HEK293 (cell line): ENCODE measurements around the gene IGFL1.

Experiments used
- BCL11B ChIP-seq: fragments of 450-650 bp; formaldehyde crosslinking; IDR thresholded peaks from 2 replicates; pipeline ENCODE4 v1.5.1; 2016; ENCODE audit warnings: low read depth, missing biosample characterization, missing genetic modification characterization
- GLIS2 ChIP-seq: fragments of 450-650 bp; formaldehyde crosslinking; IDR thresholded peaks from 2 replicates; pipeline ENCODE4 v1.5.1; 2016; ENCODE audit warnings: missing biosample characterization, missing genetic modification characterization
- KLF10 ChIP-seq: fragments of 450-650 bp; IDR thresholded peaks from 2 replicates; pipeline ENCODE4 v1.5.1; 2018; ENCODE audit warnings: missing biosample characterization, mild to moderate bottlenecking, missing genetic modification characterization
- SALL2 ChIP-seq: fragments of 450-650 bp; formaldehyde crosslinking; IDR thresholded peaks from 2 replicates; pipeline ENCODE4 v1.5.0; 2017; ENCODE audit warnings: missing biosample characterization, mild to moderate bottlenecking, missing genetic modification characterization, borderline replicate concordance
- SP2 ChIP-seq: fragments of 450-650 bp; formaldehyde crosslinking; IDR thresholded peaks from 2 replicates; pipeline ENCODE4 v1.5.1; 2016; ENCODE audit warnings: missing biosample characterization, missing genetic modification characterization
- TCF7L2 ChIP-seq: IDR thresholded peaks from 2 replicates; pipeline ENCODE4 v1.6.1; 2011; ENCODE audit warnings: low read depth, mild to moderate bottlenecking, inconsistent platforms, low read length, moderate library complexity, borderline replicate concordance
- YY1 ChIP-seq: fragments of 450-650 bp; formaldehyde crosslinking; IDR thresholded peaks from 2 replicates; pipeline ENCODE4 v1.5.1; 2018; ENCODE audit warnings: missing biosample characterization, missing genetic modification characterization
- ZEB2 ChIP-seq: fragments of 450-650 bp; formaldehyde crosslinking; IDR thresholded peaks from 2 replicates; pipeline ENCODE4 v1.5.1; 2016; ENCODE audit warnings: missing biosample characterization, missing genetic modification characterization
- ZNF416 ChIP-seq: fragments of 450-650 bp; formaldehyde crosslinking; IDR thresholded peaks from 2 replicates; pipeline ENCODE4 v1.5.1; 2016; ENCODE audit warnings: missing biosample characterization, missing genetic modification characterization
- ZNF423 ChIP-seq: fragments of 450-650 bp; formaldehyde crosslinking; IDR thresholded peaks from 2 replicates; pipeline ENCODE4 v1.5.1; 2016; ENCODE audit warnings: missing biosample characterization, missing genetic modification characterization
- ZNF558 ChIP-seq: fragments of 450-650 bp; formaldehyde crosslinking; IDR thresholded peaks from 2 replicates; pipeline ENCODE4 v1.5.1; 2016; ENCODE audit warnings: missing biosample characterization, missing genetic modification characterization
- ZNF561 ChIP-seq: fragments of 450-650 bp; IDR thresholded peaks from 2 replicates; pipeline ENCODE4 v1.5.1; 2018; ENCODE audit warnings: missing biosample characterization, missing genetic modification characterization, borderline replicate concordance
- TF ChIP-seq, protein P1 (sequence below): fragments of 450-650 bp; formaldehyde crosslinking; IDR thresholded peaks from 2 replicates; pipeline ENCODE4 v1.5.1; 2016; ENCODE audit warnings: missing biosample characterization, missing genetic modification characterization
- TF ChIP-seq, protein P2 (sequence below): fragments of 450-650 bp; formaldehyde crosslinking; IDR thresholded peaks from 2 replicates; pipeline ENCODE4 v1.5.1; 2016; ENCODE audit warnings: missing biosample characterization, missing genetic modification characterization

DNA sequence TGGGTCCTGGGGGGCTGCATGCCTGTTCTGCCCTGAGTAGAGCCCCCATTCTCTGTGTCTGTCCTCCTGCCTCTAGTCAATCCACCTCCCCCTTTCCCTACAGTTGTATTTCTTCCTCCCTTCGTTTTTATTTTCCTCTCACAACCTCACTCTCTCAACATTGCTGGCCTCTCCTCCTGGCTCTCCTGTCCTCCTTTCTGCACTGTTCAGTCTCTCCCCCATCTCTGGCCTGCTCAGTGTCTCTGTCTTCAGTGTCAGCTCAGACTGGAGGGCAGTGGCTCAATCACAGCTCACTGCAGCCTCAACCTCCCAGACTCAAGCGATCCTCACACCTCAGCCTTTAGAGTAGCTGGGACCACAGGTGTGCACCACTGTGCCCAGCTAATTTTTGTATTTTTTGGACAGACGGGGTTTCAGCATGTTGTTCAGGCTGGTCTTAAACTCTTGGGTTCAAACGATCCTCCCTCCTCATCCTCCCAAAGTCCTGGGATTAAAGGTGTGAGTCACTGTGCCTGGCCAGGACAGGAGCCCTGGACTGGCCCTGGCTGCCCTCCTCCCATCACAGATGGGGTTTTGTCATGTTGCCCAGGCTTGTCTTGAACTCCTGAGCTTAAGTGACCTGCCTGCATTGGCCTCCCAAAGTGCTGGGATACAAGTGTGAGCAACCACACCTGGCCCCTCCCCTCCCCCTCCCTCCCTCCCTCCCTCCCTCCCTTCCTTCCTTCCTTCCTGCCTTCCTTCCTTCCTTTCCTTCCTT, 32.0 kb upstream of the IGFL1 start:
- TF ChIP-seq GLIS2 (tag by site-specific recombination) (no peak), ZNF423 (tag by site-specific recombination) (no peak), ZNF561 (no peak), SALL2 (no peak), KLF10 (tag by site-specific recombination) (no peak), BCL11B (no peak), YY1 (tag by site-specific recombination) (no peak), ZNF416 (tag by site-specific recombination) (no peak), ZEB2 (tag by site-specific recombination) (no peak), ZNF558 (no peak), TCF7L2 (no peak), SP2 (tag by site-specific recombination) (no peak)
- TF ChIP-seq, protein P1, sequence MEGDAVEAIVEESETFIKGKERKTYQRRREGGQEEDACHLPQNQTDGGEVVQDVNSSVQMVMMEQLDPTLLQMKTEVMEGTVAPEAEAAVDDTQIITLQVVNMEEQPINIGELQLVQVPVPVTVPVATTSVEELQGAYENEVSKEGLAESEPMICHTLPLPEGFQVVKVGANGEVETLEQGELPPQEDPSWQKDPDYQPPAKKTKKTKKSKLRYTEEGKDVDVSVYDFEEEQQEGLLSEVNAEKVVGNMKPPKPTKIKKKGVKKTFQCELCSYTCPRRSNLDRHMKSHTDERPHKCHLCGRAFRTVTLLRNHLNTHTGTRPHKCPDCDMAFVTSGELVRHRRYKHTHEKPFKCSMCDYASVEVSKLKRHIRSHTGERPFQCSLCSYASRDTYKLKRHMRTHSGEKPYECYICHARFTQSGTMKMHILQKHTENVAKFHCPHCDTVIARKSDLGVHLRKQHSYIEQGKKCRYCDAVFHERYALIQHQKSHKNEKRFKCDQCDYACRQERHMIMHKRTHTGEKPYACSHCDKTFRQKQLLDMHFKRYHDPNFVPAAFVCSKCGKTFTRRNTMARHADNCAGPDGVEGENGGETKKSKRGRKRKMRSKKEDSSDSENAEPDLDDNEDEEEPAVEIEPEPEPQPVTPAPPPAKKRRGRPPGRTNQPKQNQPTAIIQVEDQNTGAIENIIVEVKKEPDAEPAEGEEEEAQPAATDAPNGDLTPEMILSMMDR (tag by site-specific recombination): no peak
- TF ChIP-seq, protein P2, sequence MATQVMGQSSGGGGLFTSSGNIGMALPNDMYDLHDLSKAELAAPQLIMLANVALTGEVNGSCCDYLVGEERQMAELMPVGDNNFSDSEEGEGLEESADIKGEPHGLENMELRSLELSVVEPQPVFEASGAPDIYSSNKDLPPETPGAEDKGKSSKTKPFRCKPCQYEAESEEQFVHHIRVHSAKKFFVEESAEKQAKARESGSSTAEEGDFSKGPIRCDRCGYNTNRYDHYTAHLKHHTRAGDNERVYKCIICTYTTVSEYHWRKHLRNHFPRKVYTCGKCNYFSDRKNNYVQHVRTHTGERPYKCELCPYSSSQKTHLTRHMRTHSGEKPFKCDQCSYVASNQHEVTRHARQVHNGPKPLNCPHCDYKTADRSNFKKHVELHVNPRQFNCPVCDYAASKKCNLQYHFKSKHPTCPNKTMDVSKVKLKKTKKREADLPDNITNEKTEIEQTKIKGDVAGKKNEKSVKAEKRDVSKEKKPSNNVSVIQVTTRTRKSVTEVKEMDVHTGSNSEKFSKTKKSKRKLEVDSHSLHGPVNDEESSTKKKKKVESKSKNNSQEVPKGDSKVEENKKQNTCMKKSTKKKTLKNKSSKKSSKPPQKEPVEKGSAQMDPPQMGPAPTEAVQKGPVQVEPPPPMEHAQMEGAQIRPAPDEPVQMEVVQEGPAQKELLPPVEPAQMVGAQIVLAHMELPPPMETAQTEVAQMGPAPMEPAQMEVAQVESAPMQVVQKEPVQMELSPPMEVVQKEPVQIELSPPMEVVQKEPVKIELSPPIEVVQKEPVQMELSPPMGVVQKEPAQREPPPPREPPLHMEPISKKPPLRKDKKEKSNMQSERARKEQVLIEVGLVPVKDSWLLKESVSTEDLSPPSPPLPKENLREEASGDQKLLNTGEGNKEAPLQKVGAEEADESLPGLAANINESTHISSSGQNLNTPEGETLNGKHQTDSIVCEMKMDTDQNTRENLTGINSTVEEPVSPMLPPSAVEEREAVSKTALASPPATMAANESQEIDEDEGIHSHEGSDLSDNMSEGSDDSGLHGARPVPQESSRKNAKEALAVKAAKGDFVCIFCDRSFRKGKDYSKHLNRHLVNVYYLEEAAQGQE (tag by site-specific recombination): no peak
